HepG2 (cell line): ENCODE measurements around the gene EEPD1. TPM values are rescaled to one million over a fixed set of nuclear protein-coding genes. Genes with fewer than 3 reads are reported as not detected.

ENCODE experiments used
- ASH2L ChIP-seq: fragments of 300-600, 200-600 bp; sonication (generic); IDR thresholded peaks from 2 replicates; pipeline ENCODE4 v1.7.0; 2017; ENCODE audit warnings: low read depth, mild to moderate bottlenecking, moderate library complexity, mixed read lengths, low read length; ENCODE audit not compliant: insufficient read length
- GTF2F1 ChIP-seq: fragments of 150-350 bp; IDR thresholded peaks from 2 replicates; pipeline ENCODE4 v1.6.1; 2014; ENCODE audit warnings: low read length
- ISX ChIP-seq: sonication (generic); formaldehyde crosslinking; conservative IDR thresholded peaks from 2 replicates; pipeline ENCODE4 v1.5.0; 2020; ENCODE audit warnings: missing genetic modification reagents
- MYNN ChIP-seq: sonication (generic); formaldehyde crosslinking; IDR thresholded peaks from 2 replicates; pipeline ENCODE4 v1.4.0; 2020; ENCODE audit warnings: mild to moderate bottlenecking, low read depth, missing genetic modification reagents
- PCBP2 ChIP-seq: fragments of 200-400 bp; formaldehyde crosslinking; optimal IDR thresholded peaks from 2 replicates; pipeline ENCODE3; 2018; ENCODE audit warnings: low read length, low read depth; ENCODE audit not compliant: poor library complexity, severe bottlenecking
- PLRG1 ChIP-seq: fragments of 450-650 bp; conservative IDR thresholded peaks from 2 replicates; pipeline ENCODE4 v1.6.1; 2016
- SRSF1 ChIP-seq: fragments of 200-400 bp; formaldehyde crosslinking; optimal IDR thresholded peaks from 2 replicates; pipeline ENCODE3; 2017; ENCODE audit warnings: mild to moderate bottlenecking, low read depth, low read length, moderate library complexity
- SRSF9 ChIP-seq: fragments of 200-400 bp; formaldehyde crosslinking; IDR thresholded peaks from 2 replicates; pipeline ENCODE4 v1.6.1; 2018; ENCODE audit warnings: borderline replicate concordance, mild to moderate bottlenecking, low read depth, low read length; ENCODE audit not compliant: insufficient read depth, poor library complexity, severe bottlenecking
- TAF1 ChIP-seq: sonication (generic); formaldehyde crosslinking; IDR thresholded peaks from 2 replicates; pipeline ENCODE4 v1.4.0; 2020; ENCODE audit warnings: missing genetic modification reagents
- U2AF1 ChIP-seq: fragments of 200-400 bp; formaldehyde crosslinking; optimal IDR thresholded peaks from 2 replicates; pipeline ENCODE3; 2017; ENCODE audit warnings: mild to moderate bottlenecking, low read depth, low read length
- ZFP36 ChIP-seq: fragments of 150-350 bp; IDR thresholded peaks from 2 replicates; pipeline ENCODE4 v1.6.1; 2018; ENCODE audit warnings: borderline replicate concordance, low read length, low read depth; ENCODE audit not compliant: partially characterized antibody
- ZIK1 ChIP-seq: sonication (generic); formaldehyde crosslinking; IDR thresholded peaks from 2 replicates; pipeline ENCODE4 v1.5.0; 2020; ENCODE audit warnings: mild to moderate bottlenecking, low read depth, missing genetic modification reagents, borderline replicate concordance
- ZKSCAN1 ChIP-seq: fragments of 150-350 bp; IDR thresholded peaks from 2 replicates; pipeline ENCODE4 v1.6.1; 2014; ENCODE audit warnings: low read length
- polyA plus RNA-seq, 8 experiments: library from polyadenylated mRNA; depleted of rRNA in 3 of 8; stranded (reverse) in 7 of 8; unstranded in 1 of 8; fragments of >200 nt; fragmentation: Illumina TruSeq in 4 of 8; extraction: Trizol in 4 of 8; gene quantifications; 2 replicates each; pipeline versions ENCODE4 v1.2.1 to v1.2.3, GENCODE V29; 2011 to 2016; ENCODE audit warnings: low read depth in 4 of 8, missing spikeins in 1 of 8, mixed read lengths in 1 of 8; ENCODE audit not compliant: insufficient read depth in 1 of 8
- total RNA-seq, 5 experiments: library from RNA; depleted of rRNA; stranded (reverse); fragments of >200 nt; fragmentation: Illumina TruSeq; extraction: Trizol; gene quantifications; 2 replicates each; pipeline ENCODE4 v1.2.3, GENCODE V29; 2016; ENCODE audit warnings: low read depth in 1 of 5
- TF ChIP-seq, protein P1 (sequence below): sonication (generic); formaldehyde crosslinking; IDR thresholded peaks from 2 replicates; pipeline ENCODE4 v1.4.0; 2020; ENCODE audit warnings: low read depth, missing genetic modification reagents
- TF ChIP-seq, protein P2 (sequence below): sonication (generic); formaldehyde crosslinking; conservative IDR thresholded peaks from 2 replicates; pipeline ENCODE4 v1.8.0; 2022; ENCODE audit warnings: low read depth, missing genetic modification reagents
- TF ChIP-seq, protein P3 (sequence below): sonication (generic); formaldehyde crosslinking; IDR thresholded peaks from 2 replicates; pipeline ENCODE4 v1.4.0; 2020; ENCODE audit warnings: missing genetic modification reagents
- TF ChIP-seq, protein P4 (sequence below): IDR thresholded peaks from 2 replicates; pipeline ENCODE4 v1.6.1; 2016; ENCODE audit warnings: mild to moderate bottlenecking
- TF ChIP-seq, protein P5 (sequence below): sonication (generic); formaldehyde crosslinking; IDR thresholded peaks from 2 replicates; pipeline ENCODE4 v1.4.0; 2020; ENCODE audit warnings: missing genetic modification reagents

Gene EEPD1
- total and polyA plus RNA-seq, 2 of the 13 experiments (the other 11 are each of a cell fraction or from before 2014, with no cell fraction given), result 10.1 to 16.4 TPM

DNA sequence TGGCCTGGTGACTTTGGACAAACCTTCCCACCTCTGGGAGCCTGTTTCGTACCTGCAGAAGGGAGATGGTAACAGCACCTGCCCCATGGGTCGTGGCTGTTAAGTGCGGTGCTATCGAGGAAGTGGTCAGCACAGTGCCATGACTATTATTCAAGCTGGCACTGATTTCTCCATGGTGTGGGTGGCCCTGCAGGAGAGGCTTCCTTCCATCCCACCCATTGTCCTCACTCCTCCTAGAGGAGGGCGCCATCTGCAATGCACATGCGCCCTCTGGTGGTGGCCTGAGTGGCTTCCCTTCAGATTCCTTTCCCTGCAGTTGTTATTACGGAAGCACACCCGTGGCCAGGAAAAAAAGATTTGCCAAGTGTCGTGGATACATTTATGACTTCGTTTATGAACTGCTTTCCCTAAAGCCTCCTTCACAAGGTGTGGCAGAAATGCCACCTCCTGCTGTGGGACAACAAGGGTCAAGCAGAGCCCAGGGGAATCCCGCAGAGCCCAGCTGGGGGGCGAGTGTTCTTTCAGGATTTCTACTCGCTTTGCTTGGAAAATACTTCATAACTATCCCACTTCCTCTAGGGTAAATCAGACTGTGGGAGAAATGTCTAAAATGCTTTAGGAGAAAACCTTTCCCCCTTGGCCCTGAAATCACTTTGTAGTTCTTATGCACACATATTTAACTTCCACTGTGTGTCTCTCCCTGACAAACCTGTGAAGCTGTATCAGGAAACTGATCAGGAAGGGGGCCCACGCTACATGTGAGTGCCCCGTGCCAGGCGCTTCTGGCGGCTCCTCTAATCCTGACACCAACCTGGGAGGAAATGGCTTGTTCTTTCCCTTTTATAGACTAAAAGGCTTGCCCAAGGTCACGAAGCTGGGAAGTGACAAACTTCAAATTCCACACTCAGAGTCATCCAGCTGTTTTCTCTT lies 138.6 kb downstream of the EEPD1 start (continued):
- TF ChIP-seq, protein P1, sequence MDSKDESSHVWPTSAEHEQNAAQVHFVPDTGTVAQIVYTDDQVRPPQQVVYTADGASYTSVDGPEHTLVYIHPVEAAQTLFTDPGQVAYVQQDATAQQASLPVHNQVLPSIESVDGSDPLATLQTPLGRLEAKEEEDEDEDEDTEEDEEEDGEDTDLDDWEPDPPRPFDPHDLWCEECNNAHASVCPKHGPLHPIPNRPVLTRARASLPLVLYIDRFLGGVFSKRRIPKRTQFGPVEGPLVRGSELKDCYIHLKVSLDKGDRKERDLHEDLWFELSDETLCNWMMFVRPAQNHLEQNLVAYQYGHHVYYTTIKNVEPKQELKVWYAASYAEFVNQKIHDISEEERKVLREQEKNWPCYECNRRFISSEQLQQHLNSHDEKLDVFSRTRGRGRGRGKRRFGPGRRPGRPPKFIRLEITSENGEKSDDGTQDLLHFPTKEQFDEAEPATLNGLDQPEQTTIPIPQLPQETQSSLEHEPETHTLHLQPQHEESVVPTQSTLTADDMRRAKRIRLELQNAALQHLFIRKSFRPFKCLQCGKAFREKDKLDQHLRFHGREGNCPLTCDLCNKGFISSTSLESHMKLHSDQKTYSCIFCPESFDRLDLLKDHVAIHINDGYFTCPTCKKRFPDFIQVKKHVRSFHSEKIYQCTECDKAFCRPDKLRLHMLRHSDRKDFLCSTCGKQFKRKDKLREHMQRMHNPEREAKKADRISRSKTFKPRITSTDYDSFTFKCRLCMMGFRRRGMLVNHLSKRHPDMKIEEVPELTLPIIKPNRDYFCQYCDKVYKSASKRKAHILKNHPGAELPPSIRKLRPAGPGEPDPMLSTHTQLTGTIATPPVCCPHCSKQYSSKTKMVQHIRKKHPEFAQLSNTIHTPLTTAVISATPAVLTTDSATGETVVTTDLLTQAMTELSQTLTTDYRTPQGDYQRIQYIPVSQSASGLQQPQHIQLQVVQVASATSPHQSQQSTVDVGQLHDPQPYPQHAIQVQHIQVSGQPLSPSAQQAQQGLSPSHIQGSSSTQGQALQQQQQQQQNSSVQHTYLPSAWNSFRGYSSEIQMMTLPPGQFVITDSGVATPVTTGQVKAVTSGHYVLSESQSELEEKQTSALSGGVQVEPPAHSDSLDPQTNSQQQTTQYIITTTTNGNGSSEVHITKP (CRISPR knock-in tag), result peak; percentile 49; the same call in 1 of the 2 replicates
- no peak for TF ChIP-seq GTF2F1
- TF ChIP-seq ASH2L, result no peak
- no peak for TF ChIP-seq ZFP36
- no peak for TF ChIP-seq ZIK1 (CRISPR knock-in tag)
- TF ChIP-seq, protein P2, sequence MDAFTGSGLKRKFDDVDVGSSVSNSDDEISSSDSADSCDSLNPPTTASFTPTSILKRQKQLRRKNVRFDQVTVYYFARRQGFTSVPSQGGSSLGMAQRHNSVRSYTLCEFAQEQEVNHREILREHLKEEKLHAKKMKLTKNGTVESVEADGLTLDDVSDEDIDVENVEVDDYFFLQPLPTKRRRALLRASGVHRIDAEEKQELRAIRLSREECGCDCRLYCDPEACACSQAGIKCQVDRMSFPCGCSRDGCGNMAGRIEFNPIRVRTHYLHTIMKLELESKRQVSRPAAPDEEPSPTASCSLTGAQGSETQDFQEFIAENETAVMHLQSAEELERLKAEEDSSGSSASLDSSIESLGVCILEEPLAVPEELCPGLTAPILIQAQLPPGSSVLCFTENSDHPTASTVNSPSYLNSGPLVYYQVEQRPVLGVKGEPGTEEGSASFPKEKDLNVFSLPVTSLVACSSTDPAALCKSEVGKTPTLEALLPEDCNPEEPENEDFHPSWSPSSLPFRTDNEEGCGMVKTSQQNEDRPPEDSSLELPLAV (CRISPR knock-in tag), result no peak
- TF ChIP-seq SRSF1, result no peak
- TF ChIP-seq, protein P3, sequence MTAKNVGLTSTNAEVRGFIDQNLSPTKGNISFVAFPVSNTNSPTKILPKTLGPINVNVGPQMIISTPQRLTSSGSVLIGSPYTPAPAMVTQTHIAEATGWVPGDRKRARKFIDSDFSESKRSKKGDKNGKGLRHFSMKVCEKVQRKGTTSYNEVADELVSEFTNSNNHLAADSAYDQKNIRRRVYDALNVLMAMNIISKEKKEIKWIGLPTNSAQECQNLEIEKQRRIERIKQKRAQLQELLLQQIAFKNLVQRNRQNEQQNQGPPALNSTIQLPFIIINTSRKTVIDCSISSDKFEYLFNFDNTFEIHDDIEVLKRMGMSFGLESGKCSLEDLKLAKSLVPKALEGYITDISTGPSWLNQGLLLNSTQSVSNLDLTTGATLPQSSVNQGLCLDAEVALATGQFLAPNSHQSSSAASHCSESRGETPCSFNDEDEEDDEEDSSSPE (CRISPR knock-in tag), result no peak
- TF ChIP-seq SRSF9, result no peak
- no peak for TF ChIP-seq PLRG1
- TF ChIP-seq ISX (CRISPR knock-in tag), result no peak
- TF ChIP-seq ZKSCAN1, result no peak
- TF ChIP-seq, protein P4, sequence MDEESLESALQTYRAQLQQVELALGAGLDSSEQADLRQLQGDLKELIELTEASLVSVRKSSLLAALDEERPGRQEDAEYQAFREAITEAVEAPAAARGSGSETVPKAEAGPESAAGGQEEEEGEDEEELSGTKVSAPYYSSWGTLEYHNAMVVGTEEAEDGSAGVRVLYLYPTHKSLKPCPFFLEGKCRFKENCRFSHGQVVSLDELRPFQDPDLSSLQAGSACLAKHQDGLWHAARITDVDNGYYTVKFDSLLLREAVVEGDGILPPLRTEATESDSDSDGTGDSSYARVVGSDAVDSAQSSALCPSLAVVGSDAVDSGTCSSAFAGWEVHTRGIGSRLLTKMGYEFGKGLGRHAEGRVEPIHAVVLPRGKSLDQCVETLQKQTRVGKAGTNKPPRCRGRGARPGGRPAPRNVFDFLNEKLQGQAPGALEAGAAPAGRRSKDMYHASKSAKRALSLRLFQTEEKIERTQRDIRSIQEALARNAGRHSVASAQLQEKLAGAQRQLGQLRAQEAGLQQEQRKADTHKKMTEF (CRISPR knock-in tag), result 0 out of 2 replicates have a peak, but pooled peaks have one; percentile 9
- no peak for TF ChIP-seq U2AF1
- TF ChIP-seq, protein P5, sequence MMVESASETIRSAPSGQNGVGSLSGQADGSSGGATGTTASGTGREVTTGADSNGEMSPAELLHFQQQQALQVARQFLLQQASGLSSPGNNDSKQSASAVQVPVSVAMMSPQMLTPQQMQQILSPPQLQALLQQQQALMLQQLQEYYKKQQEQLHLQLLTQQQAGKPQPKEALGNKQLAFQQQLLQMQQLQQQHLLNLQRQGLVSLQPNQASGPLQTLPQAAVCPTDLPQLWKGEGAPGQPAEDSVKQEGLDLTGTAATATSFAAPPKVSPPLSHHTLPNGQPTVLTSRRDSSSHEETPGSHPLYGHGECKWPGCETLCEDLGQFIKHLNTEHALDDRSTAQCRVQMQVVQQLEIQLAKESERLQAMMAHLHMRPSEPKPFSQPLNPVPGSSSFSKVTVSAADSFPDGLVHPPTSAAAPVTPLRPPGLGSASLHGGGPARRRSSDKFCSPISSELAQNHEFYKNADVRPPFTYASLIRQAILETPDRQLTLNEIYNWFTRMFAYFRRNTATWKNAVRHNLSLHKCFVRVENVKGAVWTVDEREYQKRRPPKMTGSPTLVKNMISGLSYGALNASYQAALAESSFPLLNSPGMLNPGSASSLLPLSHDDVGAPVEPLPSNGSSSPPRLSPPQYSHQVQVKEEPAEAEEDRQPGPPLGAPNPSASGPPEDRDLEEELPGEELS (CRISPR knock-in tag), result peak; percentile 47; the same call in 1 of the 2 replicates
- TF ChIP-seq MYNN (CRISPR knock-in tag), result no peak
- TF ChIP-seq PCBP2, result no peak
- no peak for TF ChIP-seq TAF1 (CRISPR knock-in tag)
